ENCODE data around the gene NELFB.

GRCh38 chr9:137221095-137221505, 34.0 kb upstream of the NELFB start:
- no peak for TF ChIP-seq EGR1 (IDR thresholded peaks at IDR 0.05)
- no peak for TF ChIP-seq EP300 (IDR thresholded peaks at IDR 0.05; ENCODE audit: borderline replicate concordance)
- TF ChIP-seq RAD21 (IDR thresholded peaks at IDR 0.05; ENCODE audit: low read depth): no peak
- TF ChIP-seq CEBPB (IDR thresholded peaks at IDR 0.05): no peak
- TF ChIP-seq REST (IDR thresholded peaks at IDR 0.05; ENCODE audit: low read depth): no peak
- TF ChIP-seq CREB1 (IDR thresholded peaks at IDR 0.05; ENCODE audit: low read depth): no peak
- no peak for TF ChIP-seq FOXM1 (IDR thresholded peaks at IDR 0.05; ENCODE audit: borderline replicate concordance, low read depth)
- TF ChIP-seq TCF12 (IDR thresholded peaks at IDR 0.05; ENCODE audit: low read depth): no peak
- no peak for TF ChIP-seq USF1 (IDR thresholded peaks at IDR 0.05)
- no peak for TF ChIP-seq YY1 (IDR thresholded peaks at IDR 0.05; ENCODE audit: low read depth)
- no peak for TF ChIP-seq NFIC (IDR thresholded peaks at IDR 0.05)
- TF ChIP-seq ZBTB7A (IDR thresholded peaks at IDR 0.05; ENCODE audit: low read depth): no peak
- TF ChIP-seq TAF1 (IDR thresholded peaks at IDR 0.05; ENCODE audit: low read depth): no peak
- no peak for TF ChIP-seq MAX (IDR thresholded peaks at IDR 0.05)
